ENCODE data around the gene CHRND. TPM values are rescaled to one million over a fixed set of nuclear protein-coding genes. Genes with fewer than 3 reads are reported as not detected.

The CHRND gene
- total and polyA plus RNA-seq, 2 donors from 2014 or later = not detected

GRCh38 chr2:232551776-232552175, 25.8 kb downstream of the CHRND start:
- no peak for FAIRE-seq
- no peak for TF ChIP-seq CTCF (IDR thresholded peaks at IDR 0.05; ENCODE audit: borderline replicate concordance, extremely low read depth, insufficient read depth)
- Histone ChIP-seq H3K9ac (ENCODE audit: low read length in 3 of 3) (peak overlapping the region in 2 of 3 donors; percentile 77 to 85), H3K4me1 (ENCODE audit: control insufficient read depth in 2 of 3, insufficient read depth in 2 of 3, low read depth in 1 of 3, low read length in 3 of 3) (peaks cover 0 to 22% (median 20%) of the 10 kb centered on the region in 3 donors), H3K27ac (ENCODE audit: low read depth in 2 of 2, low read length in 2 of 2) (peak overlapping the region; percentile 91 to 94), H3K9me3 (ENCODE audit: control insufficient read depth in 2 of 3, insufficient read depth in 1 of 3, low read length in 3 of 3) (no peaks in the 10 kb centered on the region), H3K36me3 (ENCODE audit: control insufficient read depth in 2 of 3, insufficient read depth in 3 of 3, low read length in 3 of 3) (peaks cover 0 to 5% (median 4%) of the 10 kb centered on the region in 3 donors), H3K4me3 (ENCODE audit: low read length in 3 of 3) (peak overlapping the region; percentile 71 to 99 (median 93)), H3K27me3 (ENCODE audit: control insufficient read depth, insufficient read depth, low read length) (no peaks in the 10 kb centered on the region)
- intact Hi-C loops (cut with DNase I) = no loop called here
- no peak for DNase-seq

GRCh38 chr2:232556426-232556825, 30.5 kb downstream of the CHRND start:
- no peak for TF ChIP-seq CTCF (IDR thresholded peaks at IDR 0.05; ENCODE audit: borderline replicate concordance, extremely low read depth, insufficient read depth)
- Histone ChIP-seq H3K36me3 (ENCODE audit: control insufficient read depth in 2 of 3, insufficient read depth in 3 of 3, low read length in 3 of 3) (peaks cover 7 to 25% (median 12%) of the 10 kb centered on the region in 3 donors), H3K27me3 (ENCODE audit: control insufficient read depth, insufficient read depth, low read length) (no peaks in the 10 kb centered on the region), H3K4me3 (ENCODE audit: low read length in 3 of 3) (no peak overlapping the region), H3K9me3 (ENCODE audit: control insufficient read depth in 2 of 3, insufficient read depth in 1 of 3, low read length in 3 of 3) (no peaks in the 10 kb centered on the region), H3K27ac (ENCODE audit: low read depth in 2 of 2, low read length in 2 of 2) (no peak overlapping the region), H3K4me1 (ENCODE audit: control insufficient read depth in 2 of 3, insufficient read depth in 2 of 3, low read depth in 1 of 3, low read length in 3 of 3) (peaks cover 0 to 21% (median 16%) of the 10 kb centered on the region in 3 donors), H3K9ac (ENCODE audit: low read length in 3 of 3) (no peak overlapping the region)
- FAIRE-seq = no peak
- no peak for DNase-seq
- intact Hi-C loops (cut with DNase I) = no loop called here

- Histone ChIP-seq H3K4me3 (ENCODE audit: low read length in 3 of 3) (no peak overlapping the region), H3K36me3 (ENCODE audit: control insufficient read depth in 2 of 3, insufficient read depth in 3 of 3, low read length in 3 of 3) (peaks cover 3 to 51% (median 27%) of the 10 kb centered on the region in 3 donors), H3K9ac (ENCODE audit: low read length in 3 of 3) (no peak overlapping the region), H3K9me3 (ENCODE audit: control insufficient read depth in 2 of 3, insufficient read depth in 1 of 3, low read length in 3 of 3) (no peaks in the 10 kb centered on the region), H3K4me1 (ENCODE audit: control insufficient read depth in 2 of 3, insufficient read depth in 2 of 3, low read depth in 1 of 3, low read length in 3 of 3) (no peaks in the 10 kb centered on the region), H3K27me3 (ENCODE audit: control insufficient read depth, insufficient read depth, low read length) (no peaks in the 10 kb centered on the region), H3K27ac (ENCODE audit: low read depth in 2 of 2, low read length in 2 of 2) (no peak overlapping the region)
- intact Hi-C loops (cut with DNase I) = no loop called here
- TF ChIP-seq CTCF (IDR thresholded peaks at IDR 0.05; ENCODE audit: borderline replicate concordance, extremely low read depth, insufficient read depth) = no peak
- DNase-seq (no peak), FAIRE-seq (no peak)
These were observed 36.7 kb downstream of the CHRND start for GRCh38 chr2:232562515-232563151.
